VCaP (cell line): ENCODE measurements around the gene COL4A2.

Experiments
- H3K27ac ChIP-seq: fragments of 450-650 bp; 2 replicates; pipeline ENCODE4 v1.5.1; 2017
- TF ChIP-seq, protein P1 (sequence below): fragments of 450-650 bp; conservative IDR thresholded peaks from 2 replicates; pipeline ENCODE4 v1.5.1; 2017; ENCODE audit warnings: mild to moderate bottlenecking, moderate library complexity

COL4A2 gene

DNA sequence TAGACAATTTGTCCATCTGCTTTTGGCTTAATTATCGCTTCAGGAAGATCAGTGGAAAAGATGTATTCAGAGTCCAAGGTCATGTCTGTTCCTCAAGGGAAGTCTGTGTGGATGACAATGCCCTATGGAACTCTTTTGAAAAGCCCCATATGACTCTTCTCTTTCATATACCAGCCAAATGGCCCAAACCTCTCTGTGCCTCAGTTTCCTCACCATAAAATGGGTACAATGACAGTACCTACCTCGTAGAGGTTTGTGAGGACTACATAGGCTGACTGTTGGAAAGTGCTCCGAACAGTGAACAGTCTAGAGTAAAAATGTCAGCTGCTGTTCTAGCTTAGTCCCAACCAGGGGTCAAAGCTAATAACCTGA lies 104.6 kb downstream of the COL4A2 start:
- TF ChIP-seq, protein P1, sequence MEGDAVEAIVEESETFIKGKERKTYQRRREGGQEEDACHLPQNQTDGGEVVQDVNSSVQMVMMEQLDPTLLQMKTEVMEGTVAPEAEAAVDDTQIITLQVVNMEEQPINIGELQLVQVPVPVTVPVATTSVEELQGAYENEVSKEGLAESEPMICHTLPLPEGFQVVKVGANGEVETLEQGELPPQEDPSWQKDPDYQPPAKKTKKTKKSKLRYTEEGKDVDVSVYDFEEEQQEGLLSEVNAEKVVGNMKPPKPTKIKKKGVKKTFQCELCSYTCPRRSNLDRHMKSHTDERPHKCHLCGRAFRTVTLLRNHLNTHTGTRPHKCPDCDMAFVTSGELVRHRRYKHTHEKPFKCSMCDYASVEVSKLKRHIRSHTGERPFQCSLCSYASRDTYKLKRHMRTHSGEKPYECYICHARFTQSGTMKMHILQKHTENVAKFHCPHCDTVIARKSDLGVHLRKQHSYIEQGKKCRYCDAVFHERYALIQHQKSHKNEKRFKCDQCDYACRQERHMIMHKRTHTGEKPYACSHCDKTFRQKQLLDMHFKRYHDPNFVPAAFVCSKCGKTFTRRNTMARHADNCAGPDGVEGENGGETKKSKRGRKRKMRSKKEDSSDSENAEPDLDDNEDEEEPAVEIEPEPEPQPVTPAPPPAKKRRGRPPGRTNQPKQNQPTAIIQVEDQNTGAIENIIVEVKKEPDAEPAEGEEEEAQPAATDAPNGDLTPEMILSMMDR = no peak
- H3K27ac ChIP-seq = no peak overlapping the region

DNA sequence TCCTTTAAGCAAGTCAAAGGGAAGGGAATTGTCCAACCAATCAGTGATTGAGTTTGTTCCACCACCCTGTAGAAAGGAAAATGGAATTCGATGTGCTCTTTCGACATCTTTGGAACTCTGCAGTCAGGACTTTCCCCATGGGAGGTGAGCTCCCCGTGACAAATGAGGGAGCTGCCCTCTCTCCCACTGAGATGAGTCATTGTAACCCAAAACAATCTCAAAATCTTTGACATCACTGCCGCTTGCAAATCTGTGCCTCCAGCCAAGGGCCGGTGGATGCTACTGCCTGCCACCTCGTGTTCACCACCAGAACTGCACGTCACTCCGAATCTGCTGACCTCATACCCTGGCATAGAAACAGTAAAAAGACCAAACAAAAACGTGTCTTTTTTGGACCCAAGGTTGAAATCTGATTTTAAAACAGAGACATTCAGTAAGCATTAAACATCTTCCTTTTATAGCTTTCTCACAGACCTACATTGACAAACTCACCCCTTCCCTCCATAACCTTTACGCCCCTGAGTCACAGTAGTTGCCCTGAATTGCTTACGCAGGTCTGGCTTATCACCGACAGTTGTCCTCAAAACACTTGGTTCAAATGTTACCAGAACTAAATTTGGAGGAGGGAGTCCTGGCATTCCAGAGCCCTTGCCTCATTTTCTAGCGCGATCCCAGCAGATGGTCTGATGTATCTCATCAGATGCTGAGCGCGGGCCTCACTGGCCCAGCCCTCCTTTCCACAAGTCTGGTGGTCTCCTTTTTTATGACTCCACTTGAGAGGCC lies 105.2 kb downstream of the COL4A2 start:
- TF ChIP-seq, protein P1 = peak; percentile 100
- H3K27ac ChIP-seq = no peak overlapping the region

DNA sequence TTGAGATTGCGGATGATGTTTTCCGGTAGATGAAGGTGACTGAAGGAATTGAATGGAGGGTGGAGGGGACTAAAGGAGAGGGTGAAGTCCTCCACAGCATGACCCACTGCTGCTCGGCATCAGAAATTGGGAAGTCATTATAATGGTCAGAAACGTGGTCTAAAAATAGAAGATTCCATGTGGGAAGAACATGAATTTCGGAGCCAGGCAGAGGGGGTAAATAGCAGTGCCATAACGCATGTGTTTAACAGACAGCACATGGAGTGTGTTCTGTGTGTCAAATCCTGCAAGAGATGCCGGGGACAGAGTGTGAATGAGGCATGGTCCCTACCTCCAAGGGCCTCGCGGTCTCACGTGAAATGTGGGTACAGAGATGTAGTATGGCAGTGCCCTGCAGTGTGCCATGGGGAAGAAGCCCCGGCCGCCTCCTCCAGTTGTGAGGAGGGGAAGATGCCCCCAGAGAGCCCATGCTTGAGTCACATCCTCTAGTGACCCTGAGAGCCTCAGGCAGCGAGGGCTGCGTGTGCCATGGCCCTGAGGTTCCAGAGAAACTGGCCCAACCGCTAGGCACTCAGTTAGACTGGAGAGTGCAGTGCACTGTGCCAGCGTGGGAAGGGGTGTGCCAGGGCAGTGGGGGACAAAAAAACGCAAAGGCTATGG lies 106.1 kb downstream of the COL4A2 start:
- TF ChIP-seq, protein P1 = no peak
- H3K27ac ChIP-seq = no peak overlapping the region

DNA sequence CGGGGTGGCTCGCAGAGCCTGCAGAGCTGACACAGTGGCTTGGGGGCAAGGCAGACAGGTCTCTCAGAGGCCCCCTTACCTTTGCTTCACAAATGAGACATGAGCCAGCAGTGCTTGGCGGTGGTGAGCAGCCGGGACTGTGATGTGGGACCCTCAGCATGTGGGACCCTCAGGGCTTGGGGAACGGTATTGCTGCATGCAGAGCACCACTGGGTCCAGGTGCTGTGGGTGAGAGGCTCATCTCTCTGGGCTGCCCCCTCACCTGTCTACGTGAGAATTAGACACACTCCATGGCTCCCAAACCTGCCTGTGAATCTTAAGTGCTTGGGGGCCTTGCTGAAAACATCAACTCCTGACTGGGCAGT lies 106.6 kb downstream of the COL4A2 start:
- no peak overlapping the region for H3K27ac ChIP-seq
- TF ChIP-seq, protein P1 = no peak

DNA sequence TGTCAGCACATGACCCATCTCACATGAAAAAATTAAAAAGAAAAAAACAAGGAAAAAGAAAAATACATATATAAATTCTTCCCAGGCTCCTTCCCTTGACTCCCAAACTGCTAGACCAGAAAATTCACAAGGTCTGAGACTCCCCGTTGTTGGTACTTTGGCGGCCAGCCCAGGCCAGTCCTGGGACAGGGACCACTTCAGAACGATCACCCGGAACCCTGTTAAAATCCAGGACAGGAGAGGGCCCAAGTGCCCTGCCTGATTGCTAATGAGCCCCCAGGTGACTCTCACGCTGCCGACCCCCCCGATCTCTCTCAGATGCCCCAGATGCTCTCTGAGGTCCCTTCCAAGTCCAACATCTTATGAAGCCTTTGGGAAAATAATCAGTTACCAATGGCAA lies 107.2 kb downstream of the COL4A2 start:
- no peak overlapping the region for H3K27ac ChIP-seq
- TF ChIP-seq, protein P1 = no peak

DNA sequence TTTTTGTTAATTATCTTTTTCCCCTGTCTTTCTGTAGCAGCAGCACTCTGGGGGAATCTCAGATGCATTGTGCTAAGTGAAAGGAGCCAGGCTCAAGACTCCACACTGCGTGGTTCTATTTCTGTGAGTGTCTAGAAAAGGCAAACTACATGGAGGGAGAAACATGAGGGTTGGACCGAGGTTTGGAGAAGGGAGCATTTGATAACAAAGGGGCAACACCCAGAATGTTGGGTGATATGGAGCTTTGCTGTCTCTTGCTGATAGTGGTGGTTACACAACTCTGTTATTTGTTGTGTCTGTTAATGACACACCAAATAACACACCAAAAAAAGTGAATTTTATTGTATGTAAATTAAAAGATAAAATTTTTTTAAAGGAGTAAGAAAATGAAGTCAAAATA lies 107.8 kb downstream of the COL4A2 start:
- TF ChIP-seq, protein P1 = no peak
- H3K27ac ChIP-seq = no peak overlapping the region

DNA sequence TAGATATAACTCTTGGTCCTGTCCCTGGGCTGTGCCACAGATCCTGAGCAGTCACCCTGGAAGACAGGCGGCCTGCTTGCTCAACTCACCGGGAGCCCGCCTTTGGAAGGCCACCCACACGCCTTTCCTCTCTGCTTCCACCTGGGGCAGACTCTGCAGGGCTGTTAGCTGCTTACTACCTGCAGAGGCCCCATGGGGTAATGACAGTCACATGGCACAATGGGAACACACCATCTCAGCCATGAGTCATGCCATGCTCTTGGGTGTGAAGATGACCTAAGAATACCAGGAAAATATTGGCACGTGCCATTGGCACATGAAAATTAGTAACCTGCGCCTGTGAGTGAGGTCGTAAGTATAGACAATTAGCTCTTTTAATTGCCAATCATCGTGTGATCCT lies 108.6 kb downstream of the COL4A2 start:
- TF ChIP-seq, protein P1 = 0 out of 2 replicates have a peak, but pooled peaks have one; percentile 35
- no peak overlapping the region for H3K27ac ChIP-seq
